Fibroblast of mammary gland (primary cell): ENCODE measurements around the gene LRRC3B.

Source experiments
- DNase-seq: peaks from one replicate; pipeline ENCODE4 v3.0.0-alpha.2; 2010; ENCODE audit warnings: low read depth
- H3K4me3 ChIP-seq: 2 replicates; pipeline ENCODE4 v1.5.1; 2011; ENCODE audit warnings: low read depth, mild to moderate bottlenecking, low read length, moderate library complexity; ENCODE audit not compliant: control insufficient read depth
- TF ChIP-seq, protein P1 (sequence below): conservative IDR thresholded peaks from 2 replicates; pipeline ENCODE4 v1.5.1; 2011; ENCODE audit warnings: low read depth, low read length, inconsistent platforms; ENCODE audit not compliant: control insufficient read depth, insufficient read depth

LRRC3B gene

DNA sequence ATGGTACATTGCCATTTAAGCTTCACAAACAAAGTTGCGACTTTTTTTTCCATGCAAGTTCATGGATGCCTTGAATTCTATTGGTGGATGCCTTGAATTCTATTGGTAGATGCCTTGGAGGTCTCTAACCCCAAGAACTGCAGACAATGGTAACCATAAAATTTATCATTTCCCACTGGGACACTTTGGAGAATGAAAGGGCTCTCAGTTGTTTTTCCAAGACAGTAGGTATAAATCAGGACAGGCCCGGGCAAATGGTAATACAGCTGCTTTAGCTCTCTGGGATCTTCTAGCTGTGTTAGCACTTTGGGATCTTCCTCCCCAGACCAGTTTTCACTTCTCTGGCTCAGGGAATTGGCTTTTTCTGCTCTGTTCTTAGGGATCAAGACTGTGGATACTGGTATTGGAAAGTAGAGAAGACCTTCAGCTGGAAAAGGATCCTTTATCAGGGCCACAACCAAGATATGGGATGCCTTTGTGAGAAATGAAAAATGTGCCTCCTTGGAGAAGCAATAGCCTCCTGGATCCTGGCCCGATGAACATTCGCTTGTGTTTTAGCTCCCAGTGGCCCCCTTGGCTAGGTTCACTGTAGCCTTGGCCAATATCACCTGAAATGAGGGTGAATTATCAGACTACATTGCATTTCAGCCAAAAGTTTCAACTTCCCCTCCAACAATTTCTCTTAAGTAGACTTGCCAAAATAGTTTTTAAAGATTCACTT lies 8.3 kb downstream of the LRRC3B start:
- H3K4me3 ChIP-seq: no peak overlapping the region
- no peak for DNase-seq
- TF ChIP-seq, protein P1, sequence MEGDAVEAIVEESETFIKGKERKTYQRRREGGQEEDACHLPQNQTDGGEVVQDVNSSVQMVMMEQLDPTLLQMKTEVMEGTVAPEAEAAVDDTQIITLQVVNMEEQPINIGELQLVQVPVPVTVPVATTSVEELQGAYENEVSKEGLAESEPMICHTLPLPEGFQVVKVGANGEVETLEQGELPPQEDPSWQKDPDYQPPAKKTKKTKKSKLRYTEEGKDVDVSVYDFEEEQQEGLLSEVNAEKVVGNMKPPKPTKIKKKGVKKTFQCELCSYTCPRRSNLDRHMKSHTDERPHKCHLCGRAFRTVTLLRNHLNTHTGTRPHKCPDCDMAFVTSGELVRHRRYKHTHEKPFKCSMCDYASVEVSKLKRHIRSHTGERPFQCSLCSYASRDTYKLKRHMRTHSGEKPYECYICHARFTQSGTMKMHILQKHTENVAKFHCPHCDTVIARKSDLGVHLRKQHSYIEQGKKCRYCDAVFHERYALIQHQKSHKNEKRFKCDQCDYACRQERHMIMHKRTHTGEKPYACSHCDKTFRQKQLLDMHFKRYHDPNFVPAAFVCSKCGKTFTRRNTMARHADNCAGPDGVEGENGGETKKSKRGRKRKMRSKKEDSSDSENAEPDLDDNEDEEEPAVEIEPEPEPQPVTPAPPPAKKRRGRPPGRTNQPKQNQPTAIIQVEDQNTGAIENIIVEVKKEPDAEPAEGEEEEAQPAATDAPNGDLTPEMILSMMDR: no peak

DNA sequence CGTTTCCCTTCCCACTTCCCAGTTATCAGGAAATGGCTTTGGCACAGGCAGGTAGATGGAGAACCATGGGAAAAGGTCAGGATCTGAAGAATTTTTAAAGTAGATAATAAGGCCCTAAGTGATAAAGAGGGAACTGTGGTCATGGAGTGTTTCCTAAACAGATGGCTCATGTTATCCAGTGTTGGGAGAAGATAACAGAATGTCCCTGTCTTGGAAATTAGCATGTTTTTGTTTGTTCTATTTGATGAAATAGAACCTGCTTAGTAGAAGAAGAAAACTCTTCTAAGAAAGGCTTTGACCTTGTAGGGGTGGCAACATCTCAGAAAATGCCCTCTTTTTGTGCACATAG lies 8.8 kb downstream of the LRRC3B start:
- no peak overlapping the region for H3K4me3 ChIP-seq
- DNase-seq: no peak
- TF ChIP-seq, protein P1: no peak

- TF ChIP-seq, protein P1: no peak
- H3K4me3 ChIP-seq: no peak overlapping the region
- DNase-seq: no peak
Observed at GRCh38 chr3:26634601-26635000, 12.0 kb downstream of the LRRC3B start.

DNA sequence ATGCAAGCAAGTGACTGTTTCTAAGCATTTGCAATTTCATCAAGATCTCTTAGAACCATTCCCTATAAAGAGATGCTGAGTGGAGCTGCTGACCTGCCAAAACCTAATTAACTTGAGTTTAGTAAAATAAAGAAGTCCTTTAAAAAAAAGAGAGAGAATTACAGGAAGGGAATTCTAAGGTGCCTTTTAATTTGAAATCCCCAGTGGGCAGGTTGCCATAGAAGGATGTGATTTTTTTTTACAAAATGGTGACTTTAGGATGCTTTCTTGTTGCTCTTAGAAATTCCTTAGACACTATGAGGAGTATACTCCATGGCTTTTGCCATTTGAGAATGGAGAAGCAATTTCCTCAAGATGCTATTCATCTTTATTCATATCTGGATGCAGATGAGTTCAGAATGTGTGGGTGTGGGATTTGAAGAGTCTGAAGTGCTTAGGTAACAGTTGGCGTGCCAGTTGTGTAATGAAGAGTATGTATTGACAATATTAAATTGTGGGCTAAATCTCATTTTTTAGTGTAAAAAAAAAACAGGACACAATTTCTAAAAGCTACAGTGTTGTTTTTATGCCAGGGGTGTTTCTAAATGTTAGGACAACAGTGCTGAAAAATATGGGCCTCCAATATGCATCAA lies 13.6 kb downstream of the LRRC3B start:
- DNase-seq: no peak

GRCh38 chr3:26637698-26638097 lies 15.1 kb downstream of the LRRC3B start:
- H3K4me3 ChIP-seq: no peak overlapping the region
- no peak for DNase-seq
- TF ChIP-seq, protein P1: no peak

More for the DNA sequence above, 13.6 kb downstream of the LRRC3B start:
- H3K4me3 ChIP-seq: no peak overlapping the region
- TF ChIP-seq, protein P1: no peak

GRCh38 chr3:26638113-26638512 lies 15.5 kb downstream of the LRRC3B start:
- TF ChIP-seq, protein P1: no peak
- DNase-seq: no peak
- H3K4me3 ChIP-seq: no peak overlapping the region
